Endodermal cell (in vitro differentiated cells): ENCODE data around the gene KIAA0825. TPM values are rescaled to one million over a fixed set of nuclear protein-coding genes. Genes with fewer than 3 reads are reported as not detected.

Experiments used
- DNase-seq: peaks from one replicate; pipeline ENCODE4 v3.0.0-alpha.2; 2017
- H3K27ac ChIP-seq: 2 replicates; pipeline ENCODE4 v1.5.1; 2013; ENCODE audit warnings: mild to moderate bottlenecking, low read depth, low read length, moderate library complexity
- H3K27me3 ChIP-seq: 2 replicates; pipeline ENCODE4 v1.6.1; 2013; ENCODE audit warnings: mild to moderate bottlenecking, low read length, moderate library complexity; ENCODE audit not compliant: insufficient read depth, control insufficient read depth, poor library complexity, severe bottlenecking
- H3K36me3 ChIP-seq: 2 replicates; pipeline ENCODE4 v1.7.0; 2013; ENCODE audit warnings: mild to moderate bottlenecking, low read length, moderate library complexity; ENCODE audit not compliant: control insufficient read depth, insufficient read depth
- H3K4me1 ChIP-seq: one replicate; pipeline ENCODE4 v1.7.0; 2013; ENCODE audit warnings: low read length; ENCODE audit not compliant: control insufficient read depth, insufficient read depth
- H3K4me3 ChIP-seq: 2 replicates; pipeline ENCODE4 v1.5.1; 2013; ENCODE audit warnings: mild to moderate bottlenecking, low read length, moderate library complexity
- H3K9ac ChIP-seq: 2 replicates; pipeline ENCODE4 v1.6.1; 2013; ENCODE audit warnings: mild to moderate bottlenecking, low read length, moderate library complexity; ENCODE audit not compliant: poor library complexity, severe bottlenecking; ENCODE audit errors: extremely low read depth
- H3K9me3 ChIP-seq: 2 replicates; pipeline ENCODE4 v1.6.1; 2013; ENCODE audit warnings: mild to moderate bottlenecking, low read length, moderate library complexity; ENCODE audit not compliant: control insufficient read depth
- H3K27ac Mint-ChIP-seq: 2 replicates; pipeline ENCODE4 v1.8.0; 2020; ENCODE audit warnings: mixed read lengths
- H3K27me3 Mint-ChIP-seq: 2 replicates; pipeline ENCODE4 v1.8.0; 2021; ENCODE audit warnings: mild to moderate bottlenecking, mixed read lengths; ENCODE audit not compliant: insufficient read depth
- H3K36me3 Mint-ChIP-seq: 2 replicates; pipeline ENCODE4 v1.8.0; 2020; ENCODE audit warnings: low read depth, mixed read lengths
- H3K4me1 Mint-ChIP-seq: 2 replicates; pipeline ENCODE4 v1.8.0; 2020; ENCODE audit warnings: mixed read lengths
- H3K4me3 Mint-ChIP-seq: 2 replicates; pipeline ENCODE4 v1.8.0; 2020; ENCODE audit warnings: mild to moderate bottlenecking, moderate library complexity, mixed read lengths
- H3K9me3 Mint-ChIP-seq: 2 replicates; pipeline ENCODE4 v1.8.0; 2020; ENCODE audit warnings: mild to moderate bottlenecking, mixed read lengths
- WGBS, 2 experiments: methylation state at CpG; one replicate each; pipeline versions ENCODE4 v1.1.5 to v1.1.7; 2013; ENCODE audit warnings: missing lambda C conversion rate in 2 of 2, mixed read lengths in 1 of 2; ENCODE audit not compliant: insufficient coverage in 1 of 2, insufficient read length in 1 of 2; 5-methylcytosine and 5-hydroxymethylcytosine counted together
- total RNA-seq, 2 donors: library from RNA; stranded (reverse); fragmentation: NEBNext Ultra II Directional in 1 of 2; extraction: Animal tissue kit (Norgen Biotek cat#: 25700) in 1 of 2; gene quantifications; 2 replicates in 1 of 2; 3 replicates in 1 of 2; pipeline ENCODE4 v1.2.1, GENCODE V29; 2021
- TF ChIP-seq, protein P1 (sequence below): fragments of 200-600 bp; sonication (generic); conservative IDR thresholded peaks from 2 replicates; pipeline ENCODE4 v1.5.0; 2021; ENCODE audit warnings: antibody characterized with exemption, mild to moderate bottlenecking

Gene KIAA0825
- total RNA-seq, 2 donors from 2014 or later: 2.6 to 3.1 TPM

DNA sequence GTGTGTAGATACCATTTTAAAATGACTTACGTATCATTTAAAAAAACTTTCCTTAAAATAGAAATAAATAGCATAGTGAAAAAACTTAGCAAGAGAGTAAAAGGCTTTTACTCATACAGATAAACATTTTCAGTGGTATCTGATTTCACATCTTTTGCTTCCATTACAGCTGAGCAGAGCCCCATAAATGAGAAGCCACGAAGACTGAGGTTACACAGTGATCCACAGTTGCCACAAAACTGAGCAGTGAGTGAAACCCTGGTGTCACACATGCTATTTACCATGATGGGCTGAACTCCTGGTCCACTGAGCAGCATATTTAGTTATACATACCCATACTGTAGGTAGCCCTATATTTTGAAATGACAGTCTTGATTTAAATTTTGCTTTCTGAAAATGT lies 401.2 kb downstream of the KIAA0825 start:
- TF ChIP-seq, protein P1, sequence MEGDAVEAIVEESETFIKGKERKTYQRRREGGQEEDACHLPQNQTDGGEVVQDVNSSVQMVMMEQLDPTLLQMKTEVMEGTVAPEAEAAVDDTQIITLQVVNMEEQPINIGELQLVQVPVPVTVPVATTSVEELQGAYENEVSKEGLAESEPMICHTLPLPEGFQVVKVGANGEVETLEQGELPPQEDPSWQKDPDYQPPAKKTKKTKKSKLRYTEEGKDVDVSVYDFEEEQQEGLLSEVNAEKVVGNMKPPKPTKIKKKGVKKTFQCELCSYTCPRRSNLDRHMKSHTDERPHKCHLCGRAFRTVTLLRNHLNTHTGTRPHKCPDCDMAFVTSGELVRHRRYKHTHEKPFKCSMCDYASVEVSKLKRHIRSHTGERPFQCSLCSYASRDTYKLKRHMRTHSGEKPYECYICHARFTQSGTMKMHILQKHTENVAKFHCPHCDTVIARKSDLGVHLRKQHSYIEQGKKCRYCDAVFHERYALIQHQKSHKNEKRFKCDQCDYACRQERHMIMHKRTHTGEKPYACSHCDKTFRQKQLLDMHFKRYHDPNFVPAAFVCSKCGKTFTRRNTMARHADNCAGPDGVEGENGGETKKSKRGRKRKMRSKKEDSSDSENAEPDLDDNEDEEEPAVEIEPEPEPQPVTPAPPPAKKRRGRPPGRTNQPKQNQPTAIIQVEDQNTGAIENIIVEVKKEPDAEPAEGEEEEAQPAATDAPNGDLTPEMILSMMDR: no peak
- Mint-ChIP-seq H3K36me3 (peaks cover 2% of the 10 kb centered on the region), H3K9me3 (no peaks in the 10 kb centered on the region), H3K27ac (no peak overlapping the region), H3K4me3 (no peak overlapping the region), H3K27me3 (no peaks in the 10 kb centered on the region), H3K4me1 (peaks cover 15% of the 10 kb centered on the region)
- H3K4me1 ChIP-seq: peaks cover 3% of the 10 kb centered on the region
- H3K4me3 ChIP-seq: no peak overlapping the region
- H3K9ac ChIP-seq: no peak overlapping the region
- no peaks in the 10 kb centered on the region for H3K36me3 ChIP-seq
- no peak for DNase-seq
- WGBS, 2 experiments: 88 to 93% methylated on average over 1 of the region's 2 CpGs
- no peaks in the 10 kb centered on the region for H3K9me3 ChIP-seq
- no peaks in the 10 kb centered on the region for H3K27me3 ChIP-seq
- no peak overlapping the region for H3K27ac ChIP-seq

DNA sequence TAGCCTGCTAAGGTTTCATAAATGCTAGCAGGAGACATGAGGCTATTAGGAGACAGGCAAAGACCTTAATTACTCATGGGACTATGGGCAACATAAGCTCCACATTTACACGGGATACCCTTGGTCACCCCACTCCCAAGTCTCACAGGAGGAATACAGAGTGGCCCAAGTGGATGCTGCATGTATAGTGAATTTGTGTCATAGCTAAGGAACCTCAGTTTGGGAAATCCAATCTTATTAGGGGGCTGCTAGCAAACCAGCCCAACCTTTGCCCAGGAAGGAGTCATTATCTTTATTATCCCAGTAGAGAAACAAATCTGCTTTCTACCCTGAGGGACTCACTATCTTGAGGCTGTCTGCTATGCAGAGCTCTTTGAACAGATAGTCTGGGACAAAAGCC lies 405.9 kb downstream of the KIAA0825 start:
- H3K4me1 Mint-ChIP-seq: peaks cover 20% of the 10 kb centered on the region
- DNase-seq: no peak
- TF ChIP-seq, protein P1: no peak
- Histone ChIP-seq H3K4me1 (no peaks in the 10 kb centered on the region), H3K27ac (no peak overlapping the region), H3K9ac (no peak overlapping the region), H3K36me3 (no peaks in the 10 kb centered on the region), H3K9me3 (no peaks in the 10 kb centered on the region), H3K4me3 (peak overlapping the region; percentile 10), H3K27me3 (no peaks in the 10 kb centered on the region)
- H3K27ac Mint-ChIP-seq: no peak overlapping the region
- no peaks in the 10 kb centered on the region for H3K9me3 Mint-ChIP-seq
- no peaks in the 10 kb centered on the region for H3K27me3 Mint-ChIP-seq
- peaks cover 2% of the 10 kb centered on the region for H3K36me3 Mint-ChIP-seq
- WGBS, 2 experiments: 0% methylated on average over 1 of the region's 1 CpG; no CpG with 5 or more reads in 1 of the 2 experiments
- H3K4me3 Mint-ChIP-seq: no peak overlapping the region

DNA sequence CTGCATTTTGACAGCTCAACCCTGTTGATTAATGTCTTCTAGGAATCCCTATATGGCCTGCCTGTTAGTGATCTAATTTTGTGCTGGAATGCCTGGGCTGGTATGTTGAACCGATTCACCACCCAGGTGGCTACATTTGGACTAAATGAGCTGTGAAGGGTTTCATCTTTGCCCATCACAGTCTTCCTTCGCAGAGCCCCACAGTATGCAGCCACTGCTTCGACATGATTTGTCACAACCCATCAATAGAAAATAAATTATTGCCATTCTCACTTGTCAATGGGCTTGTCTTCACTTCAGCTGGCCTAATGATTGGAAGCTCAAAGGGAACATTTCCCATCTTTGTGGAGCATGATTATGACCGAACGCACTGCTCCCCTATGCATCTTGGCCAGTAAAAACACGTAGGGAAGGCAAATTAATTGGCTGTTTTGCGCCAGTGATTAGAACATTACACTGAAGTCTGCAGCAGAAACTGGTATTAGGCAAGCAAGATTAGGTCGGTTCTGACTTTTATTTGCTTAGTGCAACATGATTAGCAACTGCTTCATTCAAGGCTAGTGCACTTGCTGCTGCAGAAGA lies 408.5 kb downstream of the KIAA0825 start:
- Histone ChIP-seq H3K9ac (no peak overlapping the region), H3K4me3 (no peak overlapping the region), H3K27me3 (no peaks in the 10 kb centered on the region), H3K27ac (no peak overlapping the region), H3K36me3 (no peaks in the 10 kb centered on the region), H3K4me1 (no peaks in the 10 kb centered on the region), H3K9me3 (no peaks in the 10 kb centered on the region)
- Mint-ChIP-seq H3K27ac (no peak overlapping the region), H3K4me1 (peaks cover 16% of the 10 kb centered on the region), H3K27me3 (no peaks in the 10 kb centered on the region), H3K4me3 (no peak overlapping the region), H3K36me3 (peaks cover 4% of the 10 kb centered on the region), H3K9me3 (no peaks in the 10 kb centered on the region)
- DNase-seq: no peak
- WGBS, 2 experiments: 86 to 90% methylated on average over 7 to 8 of the region's 8 CpGs
- TF ChIP-seq, protein P1: no peak
